ENCODE data around the gene MAPK1.
"Not testable (repeated sequence)": the region's sequence is repeated elsewhere in the genome, so short reads cannot be mapped to it uniquely, and the experiment has no call there.

The MAPK1 gene

GRCh38 chr22:21791635-21792625 lies 75.5 kb downstream of the MAPK1 start:
- DNase-seq (ENCODE audit: low read depth in 2 of 2) = no peak

- DNase-seq (ENCODE audit: low read depth in 2 of 2) = not testable (repeated sequence)
Observed at GRCh38 chr22:21790849-21791610, 76.4 kb downstream of the MAPK1 start.

- DNase-seq (ENCODE audit: low read depth in 2 of 2) = no peak
Observed at GRCh38 chr22:21790359-21790758, 77.1 kb downstream of the MAPK1 start.

- not testable (repeated sequence) for DNase-seq (ENCODE audit: low read depth in 2 of 2)
Observed at GRCh38 chr22:21787565-21787964, 79.9 kb downstream of the MAPK1 start.

- DNase-seq (ENCODE audit: low read depth in 2 of 2) = no peak
Observed at GRCh38 chr22:21780259-21780658, 87.2 kb downstream of the MAPK1 start.

- DNase-seq (ENCODE audit: low read depth in 2 of 2) = no peak
Observed at GRCh38 chr22:21779444-21779843, 88.0 kb downstream of the MAPK1 start.

- no peak for DNase-seq (ENCODE audit: low read depth in 2 of 2)
Observed at GRCh38 chr22:21778705-21779363, 88.6 kb downstream of the MAPK1 start.

- no peak for DNase-seq (ENCODE audit: low read depth in 2 of 2)
Observed at GRCh38 chr22:21771631-21771976, 95.8 kb downstream of the MAPK1 start.

GRCh38 chr22:21768435-21768834 lies 99.0 kb downstream of the MAPK1 start:
- DNase-seq (ENCODE audit: low read depth in 2 of 2) = no peak

GRCh38 chr22:21766691-21767462 lies 100.6 kb downstream of the MAPK1 start:
- DNase-seq (ENCODE audit: low read depth in 2 of 2) = peak; percentile 23 to 54

- DNase-seq (ENCODE audit: low read depth in 2 of 2) = no peak
Observed at GRCh38 chr22:21765909-21766529, 101.4 kb downstream of the MAPK1 start.

GRCh38 chr22:21764038-21764804 lies 103.2 kb downstream of the MAPK1 start:
- DNase-seq (ENCODE audit: low read depth in 2 of 2) = no peak

- DNase-seq (ENCODE audit: low read depth in 2 of 2) = no peak
Observed at GRCh38 chr22:21762712-21763581, 104.5 kb downstream of the MAPK1 start.

- DNase-seq (ENCODE audit: low read depth in 2 of 2) = no peak
Observed at GRCh38 chr22:21761994-21762680, 105.3 kb downstream of the MAPK1 start.

GRCh38 chr22:21761086-21761485 lies 106.4 kb downstream of the MAPK1 start:
- DNase-seq (ENCODE audit: low read depth in 2 of 2) = no peak

GRCh38 chr22:21760640-21761039 lies 106.8 kb downstream of the MAPK1 start:
- DNase-seq (ENCODE audit: low read depth in 2 of 2) = no peak

- DNase-seq (ENCODE audit: low read depth in 2 of 2) = no peak
Observed at GRCh38 chr22:21759646-21760376, 107.6 kb downstream of the MAPK1 start.

- no peak for DNase-seq (ENCODE audit: low read depth in 2 of 2)
Observed at GRCh38 chr22:21759093-21759492, 108.4 kb downstream of the MAPK1 start.

All from stimulated activated CD8-positive, alpha-beta memory T cell treated with anti-CD3 and anti-CD28 coated beads, Interleukin-7, amount 100 ng/mL, for 1 hour (primary cell).